ENCODE results near the gene CHPT1.
"Not testable (repeated sequence)": the region's sequence is repeated elsewhere in the genome, so short reads cannot be mapped to it uniquely, and the experiment has no call there.

The CHPT1 gene

DNA sequence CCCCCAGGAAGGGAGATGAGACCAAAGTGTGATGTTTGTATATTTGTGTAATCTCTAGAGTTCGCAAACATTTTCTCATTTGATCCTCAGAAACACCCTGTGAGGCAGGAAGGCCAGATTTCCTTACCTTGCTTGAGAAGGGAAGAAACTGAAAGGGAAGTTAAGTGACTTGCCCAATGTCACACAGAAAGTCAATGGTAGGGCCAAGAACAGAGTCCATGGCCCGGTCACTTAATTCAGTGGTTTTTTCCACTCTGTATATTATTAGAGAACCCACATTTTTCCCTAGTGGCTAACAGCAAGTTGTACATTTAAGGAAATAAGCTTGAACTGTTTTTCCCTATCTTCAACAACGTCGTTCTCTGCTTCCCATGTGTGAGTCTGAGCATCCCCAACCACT, 25.6 kb upstream of the CHPT1 start:
- TF ChIP-seq, protein P1, sequence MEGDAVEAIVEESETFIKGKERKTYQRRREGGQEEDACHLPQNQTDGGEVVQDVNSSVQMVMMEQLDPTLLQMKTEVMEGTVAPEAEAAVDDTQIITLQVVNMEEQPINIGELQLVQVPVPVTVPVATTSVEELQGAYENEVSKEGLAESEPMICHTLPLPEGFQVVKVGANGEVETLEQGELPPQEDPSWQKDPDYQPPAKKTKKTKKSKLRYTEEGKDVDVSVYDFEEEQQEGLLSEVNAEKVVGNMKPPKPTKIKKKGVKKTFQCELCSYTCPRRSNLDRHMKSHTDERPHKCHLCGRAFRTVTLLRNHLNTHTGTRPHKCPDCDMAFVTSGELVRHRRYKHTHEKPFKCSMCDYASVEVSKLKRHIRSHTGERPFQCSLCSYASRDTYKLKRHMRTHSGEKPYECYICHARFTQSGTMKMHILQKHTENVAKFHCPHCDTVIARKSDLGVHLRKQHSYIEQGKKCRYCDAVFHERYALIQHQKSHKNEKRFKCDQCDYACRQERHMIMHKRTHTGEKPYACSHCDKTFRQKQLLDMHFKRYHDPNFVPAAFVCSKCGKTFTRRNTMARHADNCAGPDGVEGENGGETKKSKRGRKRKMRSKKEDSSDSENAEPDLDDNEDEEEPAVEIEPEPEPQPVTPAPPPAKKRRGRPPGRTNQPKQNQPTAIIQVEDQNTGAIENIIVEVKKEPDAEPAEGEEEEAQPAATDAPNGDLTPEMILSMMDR (conservative IDR thresholded peaks at IDR 0.05): no peak
- H3K27ac ChIP-seq: no peak overlapping the region

DNA sequence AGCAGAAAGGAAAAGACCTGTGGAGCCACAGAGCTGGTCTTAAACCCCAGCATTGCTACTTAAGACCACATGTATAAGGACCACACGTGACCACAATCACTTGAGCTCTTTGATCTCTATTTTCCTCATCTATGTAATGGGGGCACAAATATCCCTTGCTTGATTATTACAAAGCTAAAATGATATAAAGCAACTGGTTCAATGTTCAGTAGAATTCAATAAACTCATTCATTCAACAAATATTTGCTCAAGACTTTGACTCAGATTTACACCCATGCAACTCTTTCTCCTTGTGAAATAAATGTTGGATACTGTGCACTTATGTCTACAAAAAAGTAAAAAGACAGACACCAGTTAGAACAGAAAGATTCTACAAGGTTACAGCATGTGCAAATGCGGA, 21.9 kb upstream of the CHPT1 start:
- TF ChIP-seq, protein P1 (conservative IDR thresholded peaks at IDR 0.05): no peak
- H3K27ac ChIP-seq: no peak overlapping the region

DNA sequence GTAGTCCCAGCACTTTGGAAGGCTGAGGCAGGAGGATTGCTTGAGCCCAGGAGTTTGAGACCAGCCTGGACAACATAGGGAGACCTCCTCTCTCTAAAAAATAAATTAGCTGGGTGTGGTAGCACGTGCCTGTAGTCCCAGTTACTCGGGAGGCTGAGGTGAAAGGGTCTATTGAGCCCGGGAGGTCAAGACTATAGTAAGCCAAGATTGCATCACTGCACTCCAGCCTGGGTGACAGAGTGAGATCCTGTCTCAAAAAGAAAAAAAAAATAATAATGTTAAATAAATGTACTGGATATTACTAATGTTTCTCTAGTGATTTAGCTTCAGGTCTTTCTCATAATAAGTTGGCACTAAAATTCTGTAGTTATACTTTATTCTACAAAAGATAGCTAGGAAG, 20.9 kb upstream of the CHPT1 start:
- not testable (repeated sequence) for H3K27ac ChIP-seq

DNA sequence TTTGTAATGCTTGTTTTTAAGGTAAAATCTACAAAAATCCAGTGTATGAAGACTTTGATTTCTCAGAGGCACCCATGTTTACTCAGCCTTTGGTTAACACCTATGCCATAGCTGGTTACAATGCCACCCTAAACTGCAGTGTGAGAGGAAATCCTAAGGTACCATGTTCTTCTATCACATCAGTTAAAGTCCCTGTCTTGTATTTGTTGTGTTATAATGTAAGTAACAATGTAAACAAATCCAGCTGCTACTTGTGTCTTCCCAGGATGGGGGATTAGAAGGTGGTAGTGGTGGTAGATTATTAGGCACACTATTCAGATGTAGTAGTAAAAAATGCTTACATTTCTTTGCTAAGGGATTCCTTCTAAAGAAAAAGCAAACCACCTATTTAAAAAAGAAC, 19.4 kb upstream of the CHPT1 start:
- no peak overlapping the region for H3K27ac ChIP-seq
- TF ChIP-seq, protein P1 (conservative IDR thresholded peaks at IDR 0.05): no peak

DNA sequence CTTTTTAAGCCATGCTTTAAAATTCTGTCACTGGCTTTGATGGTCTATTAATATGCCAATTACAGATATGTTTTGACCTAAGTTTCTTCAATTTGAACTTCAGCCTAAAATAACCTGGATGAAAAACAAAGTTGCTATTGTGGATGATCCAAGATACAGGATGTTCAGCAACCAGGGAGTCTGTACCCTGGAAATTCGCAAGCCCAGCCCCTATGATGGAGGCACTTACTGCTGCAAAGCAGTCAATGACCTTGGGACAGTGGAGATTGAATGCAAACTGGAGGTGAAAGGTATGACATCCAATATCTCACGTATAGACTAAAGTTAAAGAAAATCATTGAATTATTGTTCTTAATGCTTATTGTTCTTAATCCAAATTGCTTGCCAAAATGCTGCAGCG, 17.2 kb upstream of the CHPT1 start:
- TF ChIP-seq, protein P1 (conservative IDR thresholded peaks at IDR 0.05): no peak
- H3K27ac ChIP-seq: no peak overlapping the region

DNA sequence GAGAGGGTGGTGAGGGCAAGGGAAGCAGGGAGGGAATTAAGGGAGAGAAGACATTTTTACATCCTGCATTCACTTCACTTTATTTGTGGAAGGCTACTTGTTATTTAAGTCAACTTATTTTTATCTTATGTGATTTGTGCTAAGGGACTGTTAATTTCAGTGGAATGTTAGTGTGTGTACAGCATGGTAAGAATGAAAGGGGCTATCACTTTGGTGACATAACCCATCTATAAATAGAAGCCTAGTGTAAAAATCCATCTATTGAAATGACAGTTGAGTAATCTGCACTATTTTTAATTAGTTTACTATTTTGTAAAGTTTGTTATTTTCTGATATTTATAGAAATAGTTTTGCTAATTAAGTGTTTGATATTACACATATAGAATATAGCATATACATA, 16.8 kb upstream of the CHPT1 start:
- TF ChIP-seq, protein P1 (conservative IDR thresholded peaks at IDR 0.05): no peak
- H3K27ac ChIP-seq: no peak overlapping the region

DNA sequence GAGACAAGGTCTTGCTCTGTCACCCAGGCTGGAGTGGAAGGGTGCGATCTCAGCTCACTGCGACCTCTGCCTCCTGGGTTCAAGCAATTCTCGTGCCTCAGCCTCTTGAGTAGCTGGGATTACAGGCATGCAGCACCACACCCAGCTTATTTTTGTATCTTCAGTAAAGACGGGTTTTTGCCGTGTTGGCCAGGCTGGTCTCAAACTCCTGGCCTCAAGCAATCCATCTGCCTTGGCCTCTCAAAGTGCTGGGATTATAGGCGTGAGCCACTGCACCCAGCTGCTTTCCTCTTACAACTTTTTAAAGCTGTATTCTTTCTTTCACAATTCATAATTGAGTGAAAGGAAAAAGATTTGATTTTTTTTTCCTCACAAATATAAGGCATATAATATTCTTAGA, 15.8 kb upstream of the CHPT1 start:
- not testable (repeated sequence) for H3K27ac ChIP-seq

DNA sequence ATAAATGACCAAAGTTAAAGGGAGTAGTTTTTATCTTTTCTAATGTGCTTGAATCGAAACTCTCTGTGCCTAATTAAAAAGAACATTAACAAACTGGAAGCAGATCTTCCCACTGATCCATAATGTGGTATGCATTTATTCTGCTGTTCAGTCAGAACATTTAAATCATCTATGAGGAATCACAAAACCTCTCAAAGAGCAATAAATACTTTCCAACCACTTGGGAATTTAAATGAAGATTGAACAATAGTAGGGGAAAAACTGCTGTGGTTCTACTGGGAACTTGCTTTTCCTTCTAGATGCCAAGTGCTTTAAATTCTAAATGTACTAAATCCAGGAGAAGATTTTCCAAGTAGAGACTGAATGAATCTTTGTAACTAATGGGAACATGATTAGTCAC, 12.3 kb upstream of the CHPT1 start:
- no peak overlapping the region for H3K27ac ChIP-seq
- TF ChIP-seq, protein P1 (conservative IDR thresholded peaks at IDR 0.05): no peak

DNA sequence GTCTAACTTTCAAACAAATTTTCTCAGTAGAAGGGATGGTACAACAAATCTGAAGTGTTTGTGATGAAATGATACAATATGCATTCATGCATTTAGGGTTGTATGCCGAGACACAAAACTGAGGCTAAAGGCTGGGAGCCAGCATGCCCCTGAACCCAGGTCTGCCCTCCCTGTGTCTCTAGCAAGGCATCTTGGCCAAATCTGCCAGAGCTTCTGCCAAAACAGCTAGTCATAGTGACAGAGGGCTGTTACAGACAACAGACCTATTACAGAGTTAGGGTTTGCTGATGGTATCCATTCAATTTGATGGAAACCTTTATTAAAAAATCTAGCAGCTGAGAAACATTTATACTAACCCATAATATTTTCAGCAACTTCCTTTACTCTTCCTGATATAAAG, 11.3 kb upstream of the CHPT1 start:
- H3K27ac ChIP-seq: no peak overlapping the region
- TF ChIP-seq, protein P1 (conservative IDR thresholded peaks at IDR 0.05): no peak
